ENCODE results near the gene DNAJC6.

Gene DNAJC6

DNA sequence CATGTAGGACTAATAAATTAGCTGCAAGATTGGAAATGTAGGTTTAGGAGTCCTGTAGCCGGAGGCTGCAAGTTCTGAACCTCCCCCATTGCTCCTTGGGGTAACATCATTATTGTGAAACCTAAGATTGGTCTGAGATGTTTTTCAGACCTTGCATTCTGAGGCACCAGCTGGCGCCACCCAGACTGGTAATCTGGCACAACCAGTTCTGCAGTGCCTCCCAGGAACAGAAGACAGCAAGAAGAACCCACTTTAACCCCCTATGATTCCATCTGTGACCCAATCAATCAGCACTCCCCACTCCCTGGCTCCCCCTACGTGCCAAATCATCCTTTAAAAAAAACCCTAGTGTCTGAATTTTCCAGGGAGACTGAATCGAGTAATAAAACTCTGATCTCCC is 11.6 kb upstream of the DNAJC6 start:
- no peak for DNase-seq

DNA sequence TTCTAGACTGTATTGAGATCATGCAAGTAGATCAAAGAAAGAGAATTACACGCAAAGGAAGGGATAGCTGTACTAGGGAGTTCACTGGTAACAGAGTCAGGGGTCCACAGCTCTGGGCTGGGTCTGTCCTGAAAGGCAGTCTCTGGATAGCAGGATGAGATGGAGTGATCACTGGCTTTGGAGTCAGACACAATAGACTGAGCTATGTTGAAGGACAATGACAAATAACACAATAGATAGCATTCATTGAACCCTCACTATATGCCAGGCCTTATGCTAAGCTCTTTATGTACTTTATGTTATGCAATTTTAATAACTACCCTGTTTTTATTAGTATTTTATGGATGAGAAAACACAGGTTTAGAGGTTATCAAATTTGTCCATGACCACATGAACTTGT is 10.0 kb upstream of the DNAJC6 start:
- no peak for DNase-seq

DNA sequence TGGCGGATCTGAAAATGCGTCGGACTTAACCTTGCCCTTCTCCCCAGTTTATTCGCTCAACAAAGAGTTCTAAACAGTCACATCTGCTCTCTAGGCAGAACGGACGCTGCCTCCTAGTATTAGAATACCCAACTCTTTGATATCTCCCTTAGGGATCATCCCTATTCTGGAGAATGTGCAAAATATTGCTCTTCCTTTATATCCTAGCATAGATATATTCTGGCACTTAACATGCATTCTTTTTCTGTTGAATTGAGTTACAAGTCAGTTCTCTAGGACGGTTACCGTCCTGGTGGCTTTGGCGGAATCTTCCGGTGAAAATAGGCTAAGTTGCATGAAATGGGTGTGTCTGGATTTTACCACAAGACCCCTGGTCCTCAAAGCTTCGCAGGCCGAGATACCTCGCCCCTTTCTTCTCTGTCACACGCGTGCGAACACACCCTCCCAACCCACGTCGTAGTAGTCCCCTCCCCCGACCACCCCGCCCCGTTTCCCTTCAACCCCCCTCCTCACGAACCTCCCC is 501 bp upstream of the DNAJC6 start:
- DNase-seq, result no peak

DNA sequence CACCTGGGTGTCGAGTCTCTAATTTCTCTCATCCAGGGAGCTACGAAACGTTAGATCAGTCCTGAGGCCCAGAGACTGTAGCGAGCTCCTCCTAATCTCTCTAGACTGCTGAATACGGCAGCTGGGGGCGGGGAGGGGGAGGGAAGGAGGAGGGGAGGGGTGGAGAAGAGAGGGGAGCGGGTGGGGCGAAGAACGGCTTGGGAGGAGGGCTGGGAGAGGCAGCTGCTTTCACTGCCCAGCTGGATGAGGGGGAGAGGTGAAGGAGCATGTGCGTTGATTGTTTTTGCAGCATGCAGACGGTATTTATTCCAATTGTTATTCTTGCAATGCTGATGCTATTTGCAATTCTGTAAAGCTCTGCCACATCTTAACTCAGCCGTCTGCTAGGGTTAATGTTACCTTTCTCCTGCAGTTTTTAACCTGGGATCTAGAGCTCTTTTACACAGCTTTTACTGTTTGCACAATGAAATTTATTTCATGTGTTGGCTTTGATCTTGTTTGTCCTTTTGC is 790 bp downstream of the DNAJC6 start:
- peak; percentile 79 for DNase-seq

DNA sequence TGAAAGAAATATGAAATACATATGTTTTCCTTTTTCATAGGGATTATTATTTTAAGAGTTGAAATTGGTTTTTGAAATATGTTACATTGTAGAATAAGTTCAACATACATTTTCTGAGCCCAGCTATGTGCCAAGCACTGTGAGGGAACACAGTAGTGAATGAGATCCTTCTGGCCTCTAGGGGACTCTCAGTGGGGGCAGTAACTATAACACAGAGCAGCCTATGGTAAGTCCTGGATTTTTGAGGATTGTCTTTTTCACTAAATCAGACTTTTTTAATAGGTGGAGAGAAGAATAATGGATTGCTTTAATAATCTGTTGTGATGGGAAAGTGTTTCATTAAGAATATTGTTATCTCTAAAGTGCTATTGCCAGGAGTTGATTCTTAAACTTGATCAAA is 2.4 kb downstream of the DNAJC6 start:
- no peak for DNase-seq

DNA sequence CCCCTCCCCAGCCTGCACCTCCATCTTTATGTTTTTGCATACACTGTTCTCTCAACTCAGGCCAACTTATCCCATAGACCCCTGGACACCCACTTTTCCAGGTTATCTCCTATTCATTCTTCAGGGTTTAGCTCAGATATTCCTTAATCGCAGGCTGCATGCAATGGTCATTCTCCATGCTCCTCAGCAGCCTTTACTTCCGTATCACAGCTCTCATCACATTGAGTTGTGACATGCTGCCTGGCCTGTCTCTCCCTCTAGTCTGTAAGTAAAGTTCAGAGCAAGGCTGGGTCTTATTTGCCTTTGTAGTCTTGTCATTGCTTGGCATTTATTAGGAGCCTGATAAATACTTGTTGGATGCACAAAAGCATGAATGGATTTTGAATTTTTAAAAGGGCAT is 6.9 kb downstream of the DNAJC6 start:
- DNase-seq, result no peak

DNA sequence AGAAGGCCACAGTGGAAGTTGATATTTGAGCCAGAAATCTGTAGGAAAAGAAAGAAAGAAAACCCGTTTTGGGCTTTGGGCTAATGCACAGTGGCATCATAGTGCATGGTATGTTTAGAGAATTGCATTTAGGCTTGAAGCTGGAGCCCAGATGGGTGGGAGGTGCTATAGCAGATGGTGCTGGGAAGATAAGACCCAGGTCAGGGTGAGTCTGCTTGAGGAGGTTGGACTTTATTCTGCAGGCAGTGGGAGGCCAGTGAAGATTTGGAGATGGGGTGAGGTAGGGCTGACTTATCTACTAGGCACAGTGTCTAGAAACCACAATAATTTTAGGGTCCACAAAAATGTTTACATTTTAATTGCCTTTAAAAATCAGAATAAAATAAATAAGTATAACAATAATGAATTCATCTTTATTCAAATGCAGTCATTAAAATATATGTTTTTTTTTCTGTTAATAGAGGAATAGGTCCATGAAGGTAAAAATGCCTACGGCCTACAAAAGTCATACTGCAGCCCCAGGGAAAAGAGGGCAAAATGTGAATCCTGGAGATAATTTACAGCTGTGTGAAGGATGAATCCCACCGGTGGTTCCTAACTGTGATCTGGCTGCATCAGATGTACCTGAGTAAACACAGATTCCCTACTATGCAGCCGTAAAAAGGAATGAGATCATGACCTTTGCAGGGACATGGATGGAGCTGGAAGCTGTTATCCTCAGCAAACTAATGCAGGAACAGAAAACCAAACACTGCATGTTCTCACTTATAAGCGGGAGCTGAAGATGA is 8.7 kb downstream of the DNAJC6 start:
- no peak for DNase-seq

DNA sequence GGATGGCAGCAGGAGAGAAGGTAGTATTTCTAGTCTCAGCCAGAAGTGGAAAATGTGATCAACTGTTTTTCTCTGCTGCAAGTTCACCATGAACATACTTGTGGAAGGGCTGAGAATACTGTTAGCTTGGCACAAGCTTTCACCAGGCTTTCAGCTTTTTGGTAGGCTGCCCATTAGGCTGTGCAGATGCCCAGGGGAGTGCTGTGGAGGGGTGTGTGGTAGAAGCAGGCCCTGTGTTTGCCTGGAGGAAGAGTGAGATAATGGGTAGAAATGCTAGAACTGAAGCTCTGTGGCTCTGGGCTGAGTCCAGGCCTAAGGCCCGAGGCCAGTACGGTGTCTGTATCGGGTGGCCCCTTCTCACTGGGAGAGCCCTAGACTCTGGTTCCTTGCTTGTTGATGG is 9.8 kb downstream of the DNAJC6 start:
- DNase-seq, result no peak

DNA sequence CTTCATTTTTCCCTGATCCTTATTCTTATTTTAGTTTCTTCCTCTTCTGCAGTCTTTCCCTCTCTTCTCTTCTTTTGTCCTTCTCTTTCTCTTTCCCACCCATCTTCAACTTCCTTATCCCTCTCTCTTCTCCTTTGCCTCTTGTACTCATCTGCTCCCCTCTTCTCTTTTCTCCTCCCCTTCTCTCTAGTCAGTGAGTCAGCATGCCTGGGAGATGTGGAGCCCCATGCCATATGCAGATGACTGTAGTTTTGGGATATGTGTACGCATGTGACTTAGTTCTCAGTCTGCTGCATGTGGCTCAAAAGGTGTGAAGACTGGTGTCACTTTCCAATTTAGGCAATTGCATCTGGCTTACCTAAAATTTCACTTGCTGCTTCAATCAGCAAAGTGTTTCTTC is 10.4 kb downstream of the DNAJC6 start:
- DNase-seq, result no peak

DNA sequence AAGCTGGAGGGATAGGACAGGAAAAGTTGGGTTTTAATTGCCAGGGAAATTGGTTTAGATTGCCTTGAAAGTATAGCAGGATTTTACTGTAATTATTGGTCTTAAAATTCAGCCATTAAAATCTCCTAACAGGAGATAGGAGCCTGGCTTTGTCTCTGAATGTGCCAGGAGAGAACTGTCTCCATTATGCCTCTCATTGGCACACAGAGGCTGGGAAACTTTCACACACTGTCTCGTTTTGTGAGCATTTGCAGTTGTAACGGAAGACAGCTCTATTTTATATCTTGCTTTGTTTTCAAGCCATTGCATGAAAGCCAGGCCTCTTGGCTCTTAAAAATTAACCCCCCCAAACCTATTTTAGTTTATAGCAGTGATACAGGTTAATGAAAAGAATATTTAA is 12.5 kb downstream of the DNAJC6 start:
- no peak for DNase-seq

DNA sequence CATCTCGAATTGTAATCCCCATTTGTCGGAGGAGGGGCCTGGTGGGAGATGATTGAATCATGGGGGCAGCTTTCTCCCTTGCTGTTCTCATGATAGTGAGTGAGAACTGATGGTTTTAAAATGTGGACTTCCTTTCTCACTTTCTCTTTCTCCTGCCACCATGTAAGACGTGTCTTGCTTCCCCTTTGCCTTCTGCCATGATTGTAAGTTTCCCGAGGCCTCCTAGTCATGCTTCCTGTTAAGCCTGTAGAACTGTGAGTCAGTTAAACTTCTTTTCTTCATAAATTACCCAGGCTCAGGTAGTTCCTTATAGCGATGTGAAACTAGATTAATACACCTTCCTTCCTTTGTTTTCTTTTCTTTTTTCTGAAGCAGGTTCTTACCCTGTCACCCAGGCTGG is 13.9 kb downstream of the DNAJC6 start:
- no peak for DNase-seq

DNA sequence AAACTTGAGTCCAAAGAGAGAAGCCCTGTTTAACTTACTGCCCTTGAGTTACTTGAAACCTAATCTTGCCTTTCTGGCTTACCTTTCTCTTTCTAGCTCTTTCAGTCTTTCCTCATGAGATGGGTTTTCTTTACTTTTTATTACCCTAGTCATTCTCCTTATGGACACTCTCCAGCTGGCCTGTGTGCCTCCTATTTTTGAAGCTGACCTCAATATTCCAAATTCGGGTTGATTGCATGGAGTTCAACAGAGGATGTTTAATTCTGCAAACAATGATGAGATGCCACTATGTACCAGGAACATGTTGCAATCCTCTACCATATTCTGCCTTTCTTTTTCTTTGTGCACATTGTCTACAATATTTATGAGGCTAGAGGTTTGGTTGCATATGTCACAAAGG is 20.7 kb downstream of the DNAJC6 start:
- no peak for DNase-seq

DNA sequence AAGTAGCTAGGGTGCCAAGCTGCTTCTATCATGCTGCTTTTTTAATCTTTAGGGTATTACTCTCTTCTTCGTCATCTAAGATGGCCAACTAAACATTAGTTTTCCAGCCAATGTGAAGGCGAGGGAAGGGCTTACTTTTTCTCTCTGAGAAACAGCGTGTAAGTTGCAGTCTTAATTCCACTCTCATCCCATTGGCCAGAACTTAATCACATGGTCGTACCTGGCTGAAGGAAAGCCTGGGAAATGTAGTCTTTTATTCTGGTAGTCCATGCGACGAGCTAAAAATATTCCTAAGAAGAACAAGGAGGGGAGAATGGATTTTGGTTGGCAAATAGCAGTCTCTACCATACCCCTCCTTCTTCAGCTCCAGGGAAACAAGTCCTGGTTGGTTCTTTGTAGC is 21.5 kb downstream of the DNAJC6 start:
- DNase-seq, result no peak

DNA sequence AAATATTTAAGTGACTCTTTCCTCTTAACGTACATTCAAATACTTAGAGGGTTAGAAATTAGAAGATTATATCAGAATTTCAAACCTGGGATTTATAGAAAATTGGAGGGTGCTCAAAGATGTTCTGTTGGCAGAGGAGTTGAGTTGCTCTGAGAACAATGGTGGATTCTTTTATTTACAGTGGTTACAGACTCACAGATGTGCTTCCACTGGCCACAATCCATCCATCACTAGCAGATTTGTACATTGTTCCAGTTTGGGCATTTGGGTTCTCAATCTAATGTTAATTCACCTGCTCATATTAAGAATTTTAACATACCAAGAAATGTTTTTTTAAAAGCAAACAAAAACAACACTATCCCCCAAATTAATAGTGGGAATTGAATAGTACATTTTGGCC is 23.5 kb downstream of the DNAJC6 start:
- DNase-seq, result no peak

DNA sequence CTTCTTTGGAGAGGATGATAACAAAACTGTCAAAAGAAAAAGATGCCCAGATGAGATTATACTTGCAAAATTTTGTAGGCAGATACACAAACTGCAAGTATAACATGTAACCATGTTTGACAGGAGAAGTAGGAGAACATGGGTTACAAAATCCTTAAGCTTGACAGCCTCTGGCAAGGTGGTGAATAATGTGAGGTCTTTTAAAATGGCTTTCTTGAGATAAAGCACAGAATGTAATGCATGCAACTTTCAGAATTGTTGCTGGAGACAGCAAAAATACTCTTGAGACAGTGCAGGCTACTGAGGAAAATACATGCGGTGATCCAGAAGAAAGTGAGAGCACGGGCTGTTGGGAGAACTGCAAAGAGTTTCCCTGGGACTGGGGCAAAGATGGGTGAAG is 24.7 kb downstream of the DNAJC6 start:
- no peak for DNase-seq

DNA sequence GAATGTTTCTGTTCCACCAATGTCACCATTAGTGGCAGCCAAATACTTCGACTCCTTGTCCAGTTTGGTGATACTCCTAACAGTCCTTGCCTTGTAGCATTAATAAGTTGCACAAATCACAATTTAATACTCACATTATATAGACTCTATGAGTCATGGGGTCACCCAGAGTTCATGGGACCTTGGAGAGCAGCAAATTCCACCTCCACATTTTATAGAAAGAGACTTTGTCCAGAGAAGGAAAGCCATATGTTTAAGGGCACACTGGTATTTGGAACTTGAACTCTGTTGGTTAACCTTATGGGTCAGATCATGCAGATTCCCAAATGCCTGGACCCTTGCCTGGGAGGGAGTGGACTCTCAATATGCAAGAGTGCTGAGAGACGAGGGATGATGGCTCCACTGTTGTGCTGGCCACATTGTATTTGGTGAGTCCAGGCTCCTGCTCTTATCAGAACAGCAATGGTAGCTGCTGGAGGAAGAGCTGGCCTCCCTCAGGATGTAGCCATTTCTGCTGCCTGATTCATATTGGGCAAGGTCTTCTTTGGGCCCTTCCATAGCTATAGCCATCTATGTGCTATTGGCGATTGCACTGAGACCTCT is 30.6 kb downstream of the DNAJC6 start:
- no peak for DNase-seq

DNA sequence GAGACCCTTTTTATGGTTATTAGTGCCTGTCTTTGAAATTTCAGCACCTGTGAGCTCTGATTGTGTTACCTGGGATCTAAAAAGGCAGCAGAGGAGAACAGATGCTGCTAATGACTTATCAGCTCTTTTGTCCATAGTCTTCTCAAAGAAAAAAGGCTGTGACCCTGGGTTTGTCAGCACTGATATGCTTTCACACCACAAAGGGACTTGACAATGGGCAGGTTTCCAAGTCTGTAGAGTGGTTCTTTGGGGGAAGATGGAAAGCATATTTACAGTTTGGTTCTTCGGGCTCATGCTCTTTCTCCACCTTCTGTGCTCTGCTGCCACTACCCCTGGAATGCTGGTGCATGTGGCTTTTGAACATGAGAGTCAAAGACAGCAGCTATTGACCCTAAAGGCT is 32.0 kb downstream of the DNAJC6 start:
- DNase-seq, result no peak

DNA sequence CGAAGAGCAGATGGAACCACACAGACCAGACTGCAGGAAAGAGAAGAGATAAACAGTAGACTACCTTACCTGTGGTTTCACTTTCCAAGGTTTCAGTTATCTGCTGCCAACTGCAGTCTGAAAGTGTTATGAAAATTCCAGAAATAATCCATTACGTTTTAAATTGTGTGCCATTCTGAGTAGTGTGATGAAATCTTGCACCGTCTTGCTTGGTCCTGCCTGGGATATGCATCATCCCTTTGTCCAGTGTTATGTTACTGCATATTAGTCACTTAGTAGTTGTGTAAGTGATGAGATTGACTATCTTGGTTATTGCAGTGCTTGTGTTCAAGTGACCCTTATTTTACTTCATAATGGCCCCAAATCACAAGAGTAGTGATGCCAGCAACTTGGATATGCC is 33.9 kb downstream of the DNAJC6 start:
- no peak for DNase-seq

DNA sequence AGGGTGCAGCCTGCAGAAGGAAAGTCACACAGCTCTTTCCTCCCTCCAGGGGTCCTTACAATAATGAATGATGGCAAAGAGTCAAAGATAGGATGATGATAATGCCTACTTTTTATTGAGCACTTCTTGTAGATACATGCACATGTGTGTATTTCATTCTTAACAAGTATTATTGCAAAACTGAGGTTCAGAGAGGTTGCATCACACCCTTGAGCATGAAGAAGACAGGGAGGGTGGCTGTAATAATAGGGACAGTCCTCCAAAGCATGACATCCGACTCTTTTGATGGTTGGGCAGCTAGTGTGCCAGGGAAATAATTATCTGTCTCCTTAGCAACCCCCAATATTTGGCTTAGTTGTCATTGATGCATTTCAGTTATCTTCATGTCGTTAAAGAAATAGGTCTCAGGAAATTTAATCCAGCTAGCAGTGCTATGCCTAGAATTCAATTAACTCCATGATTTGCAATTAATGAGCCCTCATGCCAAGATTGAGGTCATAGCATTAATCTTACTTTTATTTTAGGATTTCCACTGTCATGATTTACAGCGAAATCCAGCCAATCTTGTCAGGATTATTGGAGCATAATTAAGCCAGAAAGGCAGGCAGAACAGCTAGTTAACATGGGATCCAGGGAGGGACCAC is 35.0 kb downstream of the DNAJC6 start:
- DNase-seq, result no peak

DNA sequence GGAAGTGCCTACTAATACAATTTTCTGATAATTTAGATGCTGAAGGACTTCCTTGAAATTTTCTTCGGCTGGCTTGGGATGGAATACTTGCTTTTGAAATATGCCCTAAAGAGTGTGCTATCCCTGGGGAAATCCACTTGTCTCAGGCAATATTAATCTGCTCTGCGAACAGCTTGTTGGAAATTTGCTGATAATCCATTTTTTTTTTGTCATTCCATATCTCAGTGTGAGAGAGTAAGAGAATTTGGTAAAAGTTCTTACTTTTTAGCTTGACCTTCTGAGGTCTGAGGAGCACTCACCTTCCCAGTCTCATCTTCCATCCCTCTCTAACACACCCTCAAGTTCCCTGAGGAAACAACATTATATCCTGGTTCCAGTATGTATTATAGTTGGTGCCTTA is 36.8 kb downstream of the DNAJC6 start:
- DNase-seq, result no peak

DNA sequence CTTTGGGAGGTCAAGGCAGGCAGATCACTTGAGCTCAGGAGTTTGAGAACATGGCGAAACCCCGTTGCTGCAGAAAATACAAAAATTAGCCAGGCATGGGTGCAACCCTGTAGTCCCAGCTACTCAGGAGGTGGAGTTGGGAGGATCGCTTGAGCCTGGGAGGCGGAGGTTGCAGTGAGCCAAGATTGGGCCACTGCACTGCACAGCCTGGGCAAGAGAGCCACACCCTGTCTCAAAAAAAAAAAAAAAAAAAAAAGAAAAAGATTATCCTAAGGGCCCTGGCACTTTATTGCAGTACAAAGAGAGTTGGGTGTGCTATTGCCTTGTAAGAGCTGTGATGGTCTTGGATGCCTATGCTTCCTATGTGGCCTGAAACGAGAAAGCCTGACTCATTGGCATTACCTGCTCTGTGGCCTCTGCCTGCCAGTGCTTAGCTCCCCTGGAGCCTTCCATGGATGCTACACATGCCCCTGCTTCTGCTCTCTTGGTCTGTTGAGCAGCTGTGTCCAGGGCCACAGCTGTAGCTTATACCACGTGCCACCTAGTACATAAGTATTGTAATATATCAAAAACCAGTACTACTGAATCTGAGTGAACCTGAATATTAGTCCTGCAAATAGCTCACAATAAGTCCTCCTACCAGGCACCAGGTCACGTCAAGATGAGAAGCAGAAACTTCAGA is 45.8 kb downstream of the DNAJC6 start:
- DNase-seq, result no peak

DNA sequence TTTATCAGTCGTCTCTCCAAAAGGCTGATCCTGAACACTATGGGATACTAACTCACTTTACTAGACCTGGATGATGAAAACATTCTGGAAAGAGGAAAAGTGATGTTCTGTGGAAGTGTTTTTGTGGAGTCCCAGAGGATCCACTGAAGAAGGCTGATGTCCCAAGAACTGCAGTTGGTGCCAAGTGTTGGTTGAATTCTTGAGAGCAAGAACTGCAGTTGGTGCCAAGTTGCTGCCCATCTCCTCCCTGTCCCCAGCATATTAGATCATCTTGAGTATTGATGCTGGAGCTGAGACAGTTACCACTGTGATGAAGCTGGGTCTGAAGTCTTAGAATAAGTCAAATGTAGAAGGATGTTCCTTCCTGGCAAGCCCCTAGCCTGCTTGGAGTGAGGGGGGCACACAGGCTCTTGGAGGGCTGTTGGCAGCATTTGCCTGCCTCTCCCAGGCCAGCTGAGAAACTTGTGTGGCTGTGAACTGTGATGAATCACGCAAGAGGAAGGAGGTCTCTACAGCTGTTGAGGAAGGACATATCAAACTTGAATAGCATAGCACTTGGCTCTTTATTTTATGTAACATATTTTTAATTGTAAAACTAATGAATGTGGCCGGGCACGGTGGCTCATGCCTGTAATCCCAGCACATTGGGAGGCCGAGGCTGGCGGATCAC is 48.1 kb downstream of the DNAJC6 start:
- DNase-seq, result no peak

DNA sequence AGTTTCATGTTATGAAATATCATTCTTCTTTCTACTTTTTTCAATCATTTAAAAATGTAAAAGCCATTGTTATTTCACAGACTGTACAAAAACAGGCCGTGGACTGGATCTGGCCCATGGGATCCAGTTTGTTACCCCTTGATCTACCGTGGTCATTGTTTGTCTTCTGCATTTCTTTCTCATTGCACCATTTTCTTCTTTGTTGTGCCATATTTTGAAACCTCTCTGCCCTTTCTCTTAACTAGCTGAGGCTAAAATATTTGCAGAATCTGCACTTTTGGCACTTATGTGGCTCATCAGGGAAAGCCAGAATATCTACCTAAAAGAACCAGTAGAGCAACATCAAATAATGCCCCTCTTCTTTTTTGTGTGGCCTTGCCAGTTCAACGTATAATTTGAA is 50.5 kb downstream of the DNAJC6 start:
- DNase-seq, result no peak

All from NCI-H526 treated with DMSO at 0.1 percent for 48 hours (cell line).